ENCODE data around the gene TMC1.
"Not testable (repeated sequence)": the region's sequence is repeated elsewhere in the genome, so short reads cannot be mapped to it uniquely, and the experiment has no call there.

TMC1 gene

DNA sequence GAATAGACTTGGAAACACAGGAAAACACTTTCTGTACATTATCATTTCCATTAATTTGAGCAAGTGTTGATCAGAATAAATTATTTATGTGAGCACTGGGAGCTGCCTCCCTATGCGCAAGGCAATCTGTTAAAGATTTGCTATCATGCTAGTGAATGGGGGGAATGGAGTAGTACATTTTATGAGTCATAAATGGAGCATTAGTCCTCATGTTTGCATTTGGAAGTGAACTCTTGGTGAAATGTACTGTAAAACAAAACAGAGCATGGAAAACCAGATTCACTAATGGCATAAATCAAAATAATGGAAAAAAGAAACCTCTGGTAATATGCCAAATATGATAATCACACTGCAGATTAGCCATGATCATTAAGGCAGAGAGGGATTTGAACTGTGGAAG is 40.5 kb upstream of the TMC1 start:
- DNase-seq (ENCODE audit: extremely low read depth, low read depth), result no peak
- TF ChIP-seq, protein P1, sequence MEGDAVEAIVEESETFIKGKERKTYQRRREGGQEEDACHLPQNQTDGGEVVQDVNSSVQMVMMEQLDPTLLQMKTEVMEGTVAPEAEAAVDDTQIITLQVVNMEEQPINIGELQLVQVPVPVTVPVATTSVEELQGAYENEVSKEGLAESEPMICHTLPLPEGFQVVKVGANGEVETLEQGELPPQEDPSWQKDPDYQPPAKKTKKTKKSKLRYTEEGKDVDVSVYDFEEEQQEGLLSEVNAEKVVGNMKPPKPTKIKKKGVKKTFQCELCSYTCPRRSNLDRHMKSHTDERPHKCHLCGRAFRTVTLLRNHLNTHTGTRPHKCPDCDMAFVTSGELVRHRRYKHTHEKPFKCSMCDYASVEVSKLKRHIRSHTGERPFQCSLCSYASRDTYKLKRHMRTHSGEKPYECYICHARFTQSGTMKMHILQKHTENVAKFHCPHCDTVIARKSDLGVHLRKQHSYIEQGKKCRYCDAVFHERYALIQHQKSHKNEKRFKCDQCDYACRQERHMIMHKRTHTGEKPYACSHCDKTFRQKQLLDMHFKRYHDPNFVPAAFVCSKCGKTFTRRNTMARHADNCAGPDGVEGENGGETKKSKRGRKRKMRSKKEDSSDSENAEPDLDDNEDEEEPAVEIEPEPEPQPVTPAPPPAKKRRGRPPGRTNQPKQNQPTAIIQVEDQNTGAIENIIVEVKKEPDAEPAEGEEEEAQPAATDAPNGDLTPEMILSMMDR (IDR thresholded peaks at IDR 0.05; ENCODE audit: low read depth, low read length), result no peak

- DNase-seq (ENCODE audit: extremely low read depth, low read depth), result no peak
- TF ChIP-seq, protein P1 (IDR thresholded peaks at IDR 0.05; ENCODE audit: low read depth, low read length), result no peak
Observed at GRCh38 chr9:72485821-72486593, 35.4 kb upstream of the TMC1 start.

- TF ChIP-seq, protein P1 (IDR thresholded peaks at IDR 0.05; ENCODE audit: low read depth, low read length), result no peak
- DNase-seq (ENCODE audit: extremely low read depth, low read depth), result no peak
Observed at GRCh38 chr9:72486594-72486955, 34.8 kb upstream of the TMC1 start.

DNA sequence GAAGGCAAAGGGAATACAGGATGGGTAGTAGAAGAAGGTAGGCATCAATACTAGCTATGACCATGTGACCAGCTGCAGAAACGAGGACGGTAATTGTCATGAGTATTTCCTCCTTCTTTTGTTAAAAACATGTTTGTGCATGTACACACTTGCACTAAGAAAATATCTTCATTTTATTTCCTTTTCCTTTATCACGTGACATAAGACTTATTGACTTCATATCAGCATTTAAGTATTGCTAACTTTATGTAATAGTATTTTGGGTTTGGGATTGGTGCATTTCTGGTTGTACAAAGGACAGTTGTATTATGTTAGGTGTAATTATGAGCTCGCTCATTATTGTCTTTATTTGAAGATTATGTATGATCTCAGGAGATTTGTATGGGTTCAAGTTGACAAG is 33.7 kb upstream of the TMC1 start:
- not testable (repeated sequence) for DNase-seq (ENCODE audit: extremely low read depth, low read depth)

DNA sequence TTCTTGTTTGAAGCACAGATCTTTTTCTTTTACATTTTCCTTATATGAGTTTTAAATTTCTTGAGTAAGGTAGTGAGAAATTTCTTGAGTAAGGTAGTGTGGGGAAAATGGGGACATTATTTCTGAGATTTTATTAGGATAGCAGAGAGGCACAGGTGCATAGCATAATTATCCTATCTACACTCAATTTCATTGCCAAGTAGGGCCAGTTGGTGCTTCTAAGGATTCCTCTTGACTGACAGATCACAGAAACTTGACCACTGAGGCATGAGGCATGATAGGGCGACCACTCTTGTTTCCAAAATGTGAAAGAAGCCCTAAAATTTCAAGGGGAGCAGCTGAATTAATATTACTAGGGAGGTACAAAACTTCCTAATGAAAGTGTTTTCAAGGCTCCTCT is 31.4 kb upstream of the TMC1 start:
- TF ChIP-seq, protein P1 (IDR thresholded peaks at IDR 0.05; ENCODE audit: low read depth, low read length), result no peak

GRCh38 chr9:72491242-72491641 is 30.2 kb upstream of the TMC1 start:
- no peak for DNase-seq (ENCODE audit: extremely low read depth, low read depth)
- TF ChIP-seq, protein P1 (IDR thresholded peaks at IDR 0.05; ENCODE audit: low read depth, low read length), result no peak

More for the DNA sequence above, 31.4 kb upstream of the TMC1 start:
- DNase-seq (ENCODE audit: extremely low read depth, low read depth), result no peak

GRCh38 chr9:72494051-72494450 is 27.4 kb upstream of the TMC1 start:
- DNase-seq (ENCODE audit: extremely low read depth, low read depth), result no peak
- TF ChIP-seq, protein P1 (IDR thresholded peaks at IDR 0.05; ENCODE audit: low read depth, low read length), result no peak

All from AG09319 (cell line).